PFSK-1 (cell line): ENCODE measurements around the gene FLOT2.

Experiments
- FOXP2 ChIP-seq: optimal IDR thresholded peaks from 2 replicates; pipeline ENCODE3; 2011; ENCODE audit warnings: borderline replicate concordance, control low read depth, inconsistent platforms; ENCODE audit not compliant: insufficient read depth; ENCODE audit errors: extremely low read length, extremely low read depth
- POLR2AphosphoS5 ChIP-seq: IDR thresholded peaks from 2 replicates; pipeline ENCODE4 v1.6.1; 2012; ENCODE audit warnings: low read depth, mild to moderate bottlenecking, control low read depth, low read length, moderate library complexity
- SIN3A ChIP-seq: IDR thresholded peaks from 2 replicates; pipeline ENCODE4 v1.6.1; 2012; ENCODE audit warnings: mild to moderate bottlenecking, low read length, moderate library complexity, borderline replicate concordance; ENCODE audit not compliant: insufficient read depth
- TAF1 ChIP-seq: IDR thresholded peaks from 2 replicates; pipeline ENCODE4 v1.6.1; 2012; ENCODE audit warnings: low read length, control low read depth, borderline replicate concordance; ENCODE audit not compliant: insufficient read depth
- TF ChIP-seq, protein P1 (sequence below), 2 experiments: IDR thresholded peaks; 2 replicates each; pipeline versions ENCODE4 v1.6.1 to v1.8.0; 2011 to 2012; ENCODE audit warnings: low read depth in 2 of 2, low read length in 2 of 2, control low read depth in 1 of 2, inconsistent platforms in 1 of 2, mild to moderate bottlenecking in 1 of 2, moderate library complexity in 1 of 2; ENCODE audit not compliant: insufficient read depth in 1 of 2

The FLOT2 gene

DNA sequence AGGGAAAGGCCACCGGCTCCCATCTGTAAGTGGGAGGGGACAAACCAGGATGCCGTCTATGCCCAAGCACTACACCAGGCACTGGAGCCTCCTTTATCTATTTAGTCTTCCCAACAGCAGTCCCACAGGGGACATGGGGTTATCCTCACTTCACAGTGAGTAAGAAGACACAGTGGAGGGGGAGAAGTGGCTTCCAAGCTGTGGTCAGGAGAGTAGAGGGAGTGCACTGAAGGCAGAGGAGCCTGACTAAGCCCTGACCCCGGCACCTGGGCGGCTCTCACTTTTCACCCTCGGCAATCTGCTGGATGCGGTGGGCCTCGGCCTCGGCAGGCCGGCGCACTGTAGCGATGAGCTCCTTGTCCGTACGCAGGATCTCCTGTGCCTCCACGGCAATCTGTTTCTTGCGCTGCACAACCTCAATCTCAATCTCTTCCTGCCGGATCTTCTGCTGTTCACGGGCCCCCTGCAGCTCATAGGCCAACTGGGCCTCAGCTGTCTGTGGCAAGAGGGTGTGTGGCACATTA lies 15.9 kb downstream of the FLOT2 start:
- TF ChIP-seq POLR2AphosphoS5 (no peak), TAF1 (no peak)

DNA sequence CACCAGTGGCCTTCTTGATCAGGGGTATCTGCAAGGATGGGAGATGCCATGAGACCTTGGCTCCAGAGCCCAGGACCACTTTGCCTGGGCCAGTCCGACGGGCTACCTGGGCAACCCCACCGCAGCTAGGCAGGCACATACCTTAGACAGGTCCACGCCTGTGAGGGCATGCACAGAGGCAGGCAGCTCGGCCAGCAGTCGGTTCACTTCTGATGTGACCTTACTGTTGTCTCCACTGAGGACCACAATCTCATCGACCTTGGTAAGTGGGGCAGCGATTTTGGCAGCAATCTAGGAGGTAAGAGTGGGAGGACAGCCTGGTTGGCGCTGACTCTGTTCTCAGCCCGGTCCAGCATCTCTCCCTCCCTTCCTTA lies 17.0 kb downstream of the FLOT2 start:
- TF ChIP-seq POLR2AphosphoS5 (no peak), SIN3A (no peak), TAF1 (no peak), FOXP2 (no peak)
- TF ChIP-seq, protein P1, sequence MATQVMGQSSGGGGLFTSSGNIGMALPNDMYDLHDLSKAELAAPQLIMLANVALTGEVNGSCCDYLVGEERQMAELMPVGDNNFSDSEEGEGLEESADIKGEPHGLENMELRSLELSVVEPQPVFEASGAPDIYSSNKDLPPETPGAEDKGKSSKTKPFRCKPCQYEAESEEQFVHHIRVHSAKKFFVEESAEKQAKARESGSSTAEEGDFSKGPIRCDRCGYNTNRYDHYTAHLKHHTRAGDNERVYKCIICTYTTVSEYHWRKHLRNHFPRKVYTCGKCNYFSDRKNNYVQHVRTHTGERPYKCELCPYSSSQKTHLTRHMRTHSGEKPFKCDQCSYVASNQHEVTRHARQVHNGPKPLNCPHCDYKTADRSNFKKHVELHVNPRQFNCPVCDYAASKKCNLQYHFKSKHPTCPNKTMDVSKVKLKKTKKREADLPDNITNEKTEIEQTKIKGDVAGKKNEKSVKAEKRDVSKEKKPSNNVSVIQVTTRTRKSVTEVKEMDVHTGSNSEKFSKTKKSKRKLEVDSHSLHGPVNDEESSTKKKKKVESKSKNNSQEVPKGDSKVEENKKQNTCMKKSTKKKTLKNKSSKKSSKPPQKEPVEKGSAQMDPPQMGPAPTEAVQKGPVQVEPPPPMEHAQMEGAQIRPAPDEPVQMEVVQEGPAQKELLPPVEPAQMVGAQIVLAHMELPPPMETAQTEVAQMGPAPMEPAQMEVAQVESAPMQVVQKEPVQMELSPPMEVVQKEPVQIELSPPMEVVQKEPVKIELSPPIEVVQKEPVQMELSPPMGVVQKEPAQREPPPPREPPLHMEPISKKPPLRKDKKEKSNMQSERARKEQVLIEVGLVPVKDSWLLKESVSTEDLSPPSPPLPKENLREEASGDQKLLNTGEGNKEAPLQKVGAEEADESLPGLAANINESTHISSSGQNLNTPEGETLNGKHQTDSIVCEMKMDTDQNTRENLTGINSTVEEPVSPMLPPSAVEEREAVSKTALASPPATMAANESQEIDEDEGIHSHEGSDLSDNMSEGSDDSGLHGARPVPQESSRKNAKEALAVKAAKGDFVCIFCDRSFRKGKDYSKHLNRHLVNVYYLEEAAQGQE (IDR thresholded peaks at IDR 0.05; ENCODE audit: insufficient read depth in 1 of 2, low read depth in 2 of 2, low read length in 2 of 2) = no peak

DNA sequence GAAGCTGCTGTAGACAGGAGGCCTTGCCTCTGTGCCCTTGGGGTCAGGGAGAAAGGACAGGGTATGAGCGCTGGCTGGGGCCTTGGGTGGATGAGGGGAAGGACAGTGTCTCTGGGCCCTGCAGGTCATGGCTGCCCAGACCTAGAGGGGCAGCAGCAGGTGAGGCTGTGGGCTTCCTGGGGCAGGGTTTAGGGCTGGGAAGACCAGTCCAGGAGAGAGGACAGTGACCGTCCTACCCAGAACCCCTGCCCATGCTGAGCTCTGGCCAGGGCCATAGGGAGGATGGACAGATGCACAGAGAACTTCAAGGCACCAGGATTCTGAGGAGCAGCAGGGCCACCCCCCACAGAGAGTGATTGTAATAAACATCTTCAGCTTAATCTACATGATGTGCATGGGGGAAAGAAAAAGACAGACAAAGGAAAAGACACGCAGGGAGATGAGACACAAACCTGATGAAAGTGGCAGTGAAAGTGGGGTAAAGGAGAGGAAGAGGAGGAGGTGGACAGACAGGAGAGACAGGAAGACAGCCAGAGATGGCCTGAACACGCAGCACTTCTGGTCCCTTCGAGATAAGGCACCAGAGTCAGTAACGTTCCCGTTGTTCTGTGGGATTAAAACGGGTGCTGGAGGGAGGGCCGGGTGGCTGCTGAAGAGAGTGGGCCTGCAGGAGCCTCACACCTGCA lies 17.5 kb downstream of the FLOT2 start:
- no peak for TF ChIP-seq SIN3A
- TF ChIP-seq FOXP2 = no peak
- no peak for TF ChIP-seq POLR2AphosphoS5
- TF ChIP-seq, protein P1 (IDR thresholded peaks at IDR 0.05; ENCODE audit: insufficient read depth in 1 of 2, low read depth in 2 of 2, low read length in 2 of 2) = no peak
- TF ChIP-seq TAF1 = no peak

DNA sequence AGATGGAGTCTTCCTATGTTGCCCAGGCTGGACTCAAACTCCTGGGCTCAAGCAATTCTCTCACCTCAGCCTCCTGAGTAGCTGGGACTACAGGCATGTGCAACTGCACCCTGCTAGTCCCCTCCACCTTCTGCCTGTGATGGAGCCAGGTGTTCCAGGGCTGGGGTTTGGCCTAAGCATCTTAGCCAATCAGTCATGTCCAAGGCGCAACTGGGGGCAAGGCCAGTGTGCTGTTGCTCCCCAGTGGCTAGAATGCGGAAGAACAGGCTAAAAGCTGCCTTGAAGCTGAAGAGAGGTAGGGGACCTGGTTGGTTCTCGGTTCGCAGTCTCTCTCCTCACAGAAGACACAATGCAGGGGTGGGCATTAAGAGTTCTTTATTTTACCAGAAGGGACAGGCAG lies 18.6 kb downstream of the FLOT2 start:
- TF ChIP-seq TAF1 = no peak
- TF ChIP-seq POLR2AphosphoS5 = no peak
- no peak for TF ChIP-seq SIN3A
- TF ChIP-seq, protein P1 (IDR thresholded peaks at IDR 0.05; ENCODE audit: insufficient read depth in 1 of 2, low read depth in 2 of 2, low read length in 2 of 2) = no peak
- TF ChIP-seq FOXP2 = no peak

DNA sequence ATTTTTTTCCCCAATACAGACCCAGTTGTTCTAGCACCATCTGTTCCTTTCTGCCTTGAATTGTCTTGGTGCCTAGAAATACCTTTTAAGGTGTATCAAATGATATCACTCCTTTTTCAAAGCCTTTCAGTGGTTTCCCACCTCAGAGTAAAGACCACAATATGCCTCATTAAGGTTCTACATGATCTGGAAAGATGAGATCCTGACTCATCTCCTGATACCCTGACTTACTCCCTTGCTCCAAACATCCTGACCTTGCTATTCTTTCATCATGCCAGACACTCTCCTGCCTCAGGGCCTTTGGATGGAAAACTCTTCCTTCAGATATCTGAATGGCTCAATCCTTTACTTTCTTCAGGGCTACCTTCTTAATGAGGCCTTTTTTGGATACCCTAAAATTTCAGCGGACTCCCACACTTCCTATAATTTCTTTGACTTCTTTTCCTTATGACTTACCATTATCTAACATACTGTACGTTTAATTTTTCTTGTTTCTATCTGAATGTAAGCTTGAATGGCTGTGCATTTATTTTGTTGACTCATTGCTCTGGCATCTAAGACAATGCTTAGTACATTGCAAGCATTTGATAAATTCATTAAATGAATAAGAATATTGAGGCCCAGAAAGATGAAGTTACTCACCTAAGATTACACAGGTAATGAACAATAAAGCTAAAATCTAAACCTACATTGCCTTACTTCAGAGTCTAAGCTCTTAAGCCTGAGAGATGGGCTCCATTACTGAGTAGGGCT lies 19.2 kb downstream of the FLOT2 start:
- no peak for TF ChIP-seq FOXP2
- TF ChIP-seq TAF1 = no peak

DNA sequence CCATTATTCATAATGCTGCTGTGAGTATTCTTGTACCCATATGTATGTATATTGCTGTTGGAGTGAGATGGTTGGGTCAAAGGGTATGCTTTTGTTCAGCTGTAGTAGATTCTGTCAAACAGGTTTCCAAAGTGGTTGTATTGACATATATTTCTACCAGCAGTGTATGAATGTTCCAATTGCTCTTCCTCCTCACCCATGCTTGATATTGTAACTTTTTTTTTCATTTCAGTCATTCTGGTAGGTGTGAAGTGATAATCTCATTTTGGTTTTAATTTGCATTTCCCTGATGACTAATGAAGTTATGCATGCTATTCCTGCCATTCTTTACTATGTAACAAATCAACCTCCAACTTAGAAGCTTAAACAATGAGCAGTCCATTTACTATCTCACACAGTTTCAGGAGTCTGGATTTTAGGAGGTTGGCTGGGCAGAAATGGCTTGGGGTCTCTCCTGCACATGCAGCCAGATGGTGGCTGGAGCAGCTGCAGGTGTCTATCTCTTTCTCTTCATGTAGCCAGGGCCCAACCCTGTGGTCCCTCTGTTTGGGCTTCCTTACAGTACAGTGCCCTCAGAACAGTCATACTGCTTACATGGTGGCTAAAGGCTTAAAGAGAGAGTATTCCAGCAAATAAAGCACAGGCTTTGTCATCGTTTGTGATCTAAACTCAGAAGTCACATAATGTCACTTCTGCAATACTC lies 21.5 kb downstream of the FLOT2 start:
- TF ChIP-seq FOXP2 = no peak
- no peak for TF ChIP-seq SIN3A
- no peak for TF ChIP-seq TAF1
- no peak for TF ChIP-seq POLR2AphosphoS5
